HepG2 (cell line): ENCODE data around the gene CAPN12. TPM values are rescaled to one million over a fixed set of nuclear protein-coding genes. Genes with fewer than 3 reads are reported as not detected.

Experiments
- CBX1 ChIP-seq: IDR thresholded peaks from one replicate; pipeline ENCODE4 v1.6.1; 2016; ENCODE audit warnings: antibody characterized with exemption, low read depth
- CBX2 ChIP-seq, 2 experiments: fragments of 200-600 bp in 1 of 2; sonication (generic); formaldehyde crosslinking in 1 of 2; IDR thresholded peaks; 2 replicates each; pipeline versions ENCODE4 v1.7.0 to v1.8.1; 2018 to 2022; ENCODE audit warnings: low read depth in 2 of 2, low read length in 1 of 2, mild to moderate bottlenecking in 1 of 2, missing genetic modification reagents in 1 of 2
- CEBPZ ChIP-seq: IDR thresholded peaks from 2 replicates; pipeline ENCODE4 v1.6.1; 2012; ENCODE audit warnings: low read length, improper control_type of control experiment
- CREB1 ChIP-seq, 2 experiments: fragments of 450-650 bp in 1 of 2; IDR thresholded peaks; 2 replicates each; pipeline ENCODE4 v1.6.1; 2016 to 2017; ENCODE audit warnings: control low read depth in 1 of 2, mild to moderate bottlenecking in 1 of 2, missing compliant biosample characterization in 1 of 2, missing genetic modification characterization in 1 of 2
- DDIT3 ChIP-seq: sonication (generic); formaldehyde crosslinking; IDR thresholded peaks from 2 replicates; pipeline ENCODE4 v1.4.0; 2020; ENCODE audit warnings: mild to moderate bottlenecking, missing genetic modification reagents
- ELF1 ChIP-seq: sonication (generic); formaldehyde crosslinking; IDR thresholded peaks from 2 replicates; pipeline ENCODE4 v1.4.0; 2020; ENCODE audit warnings: missing genetic modification reagents
- FOXP1 ChIP-seq, 2 experiments: fragments of 450-650 bp in 1 of 2; IDR thresholded peaks; 2 replicates each; pipeline ENCODE4 v1.6.1; 2017 to 2018; ENCODE audit warnings: antibody characterized with exemption in 1 of 2
- MTA1 ChIP-seq: sonication (generic); formaldehyde crosslinking; IDR thresholded peaks from 2 replicates; pipeline ENCODE4 v1.4.0; 2020; ENCODE audit warnings: missing genetic modification reagents, mild to moderate bottlenecking, borderline replicate concordance
- MTA3 ChIP-seq: sonication (generic); formaldehyde crosslinking; IDR thresholded peaks from 2 replicates; pipeline ENCODE4 v1.4.0; 2020; ENCODE audit warnings: missing genetic modification reagents
- NR3C1 ChIP-seq: sonication (generic); formaldehyde crosslinking; IDR thresholded peaks from 2 replicates; pipeline ENCODE4 v1.4.0; 2020; ENCODE audit warnings: missing genetic modification reagents
- SATB2 ChIP-seq: sonication (generic); formaldehyde crosslinking; IDR thresholded peaks from 2 replicates; pipeline ENCODE4 v1.5.0; 2020; ENCODE audit warnings: missing genetic modification reagents
- THYN1 ChIP-seq: sonication (generic); formaldehyde crosslinking; IDR thresholded peaks from 2 replicates; pipeline ENCODE4 v1.8.1; 2023; ENCODE audit warnings: low read depth, mild to moderate bottlenecking, moderate library complexity, missing genetic modification reagents, borderline replicate concordance
- YY1 ChIP-seq: IDR thresholded peaks from 2 replicates; pipeline ENCODE4 v1.6.1; 2011; ENCODE audit warnings: low read length, low read depth, moderate library complexity, mild to moderate bottlenecking; ENCODE audit not compliant: insufficient read depth, insufficient replicate concordance
- ZNF24 ChIP-seq: fragments of 450-650 bp; IDR thresholded peaks from 2 replicates; pipeline ENCODE4 v1.6.1; 2017; ENCODE audit warnings: antibody characterized with exemption, mild to moderate bottlenecking
- ZNF496 ChIP-seq: sonication (generic); formaldehyde crosslinking; IDR thresholded peaks from 2 replicates; pipeline ENCODE4 v1.8.1; 2023; ENCODE audit warnings: mild to moderate bottlenecking, moderate library complexity, missing genetic modification reagents; ENCODE audit not compliant: insufficient replicate concordance
- ZNF501 ChIP-seq: sonication (generic); formaldehyde crosslinking; IDR thresholded peaks from 2 replicates; pipeline ENCODE4 v1.5.1; 2020; ENCODE audit warnings: mild to moderate bottlenecking, moderate library complexity, missing genetic modification reagents
- ZNF577 ChIP-seq: sonication (generic); formaldehyde crosslinking; IDR thresholded peaks from 2 replicates; pipeline ENCODE4 v1.4.0; 2020; ENCODE audit warnings: mild to moderate bottlenecking, low read depth, missing genetic modification reagents, borderline replicate concordance
- ZNF703 ChIP-seq: sonication (generic); formaldehyde crosslinking; IDR thresholded peaks from 2 replicates; pipeline ENCODE4 v1.5.1; 2020; ENCODE audit warnings: missing genetic modification reagents, mild to moderate bottlenecking, moderate library complexity, borderline replicate concordance
- ZNF841 ChIP-seq: sonication (generic); formaldehyde crosslinking; IDR thresholded peaks from 2 replicates; pipeline ENCODE4 v1.8.1; 2023; ENCODE audit warnings: missing genetic modification reagents, borderline replicate concordance
- polyA plus RNA-seq, 8 experiments: library from polyadenylated mRNA; depleted of rRNA in 3 of 8; stranded (reverse) in 7 of 8; unstranded in 1 of 8; fragments of >200 nt; fragmentation: Illumina TruSeq in 4 of 8; extraction: Trizol in 4 of 8; gene quantifications; 2 replicates each; pipeline versions ENCODE4 v1.2.1 to v1.2.3, GENCODE V29; 2011 to 2016; ENCODE audit warnings: low read depth in 4 of 8, missing spikeins in 1 of 8, mixed read lengths in 1 of 8; ENCODE audit not compliant: insufficient read depth in 1 of 8
- total RNA-seq, 5 experiments: library from RNA; depleted of rRNA; stranded (reverse); fragments of >200 nt; fragmentation: Illumina TruSeq; extraction: Trizol; gene quantifications; 2 replicates each; pipeline ENCODE4 v1.2.3, GENCODE V29; 2016; ENCODE audit warnings: low read depth in 1 of 5
- TF ChIP-seq, protein P1 (sequence below): sonication (generic); formaldehyde crosslinking; IDR thresholded peaks from 2 replicates; pipeline ENCODE4 v1.4.0; 2020; ENCODE audit warnings: missing genetic modification reagents
- TF ChIP-seq, protein P2 (sequence below): sonication (generic); formaldehyde crosslinking; IDR thresholded peaks from 2 replicates; pipeline ENCODE4 v1.5.0; 2020; ENCODE audit warnings: missing genetic modification reagents

The CAPN12 gene
- total and polyA plus RNA-seq, 2 of the 13 experiments (the other 11 are each of a cell fraction or from before 2014, with no cell fraction given) = 1.6 to 13.6 TPM

GRCh38 chr19:38701455-38702063, 42.7 kb downstream of the CAPN12 start (continued):
- TF ChIP-seq, protein P1, sequence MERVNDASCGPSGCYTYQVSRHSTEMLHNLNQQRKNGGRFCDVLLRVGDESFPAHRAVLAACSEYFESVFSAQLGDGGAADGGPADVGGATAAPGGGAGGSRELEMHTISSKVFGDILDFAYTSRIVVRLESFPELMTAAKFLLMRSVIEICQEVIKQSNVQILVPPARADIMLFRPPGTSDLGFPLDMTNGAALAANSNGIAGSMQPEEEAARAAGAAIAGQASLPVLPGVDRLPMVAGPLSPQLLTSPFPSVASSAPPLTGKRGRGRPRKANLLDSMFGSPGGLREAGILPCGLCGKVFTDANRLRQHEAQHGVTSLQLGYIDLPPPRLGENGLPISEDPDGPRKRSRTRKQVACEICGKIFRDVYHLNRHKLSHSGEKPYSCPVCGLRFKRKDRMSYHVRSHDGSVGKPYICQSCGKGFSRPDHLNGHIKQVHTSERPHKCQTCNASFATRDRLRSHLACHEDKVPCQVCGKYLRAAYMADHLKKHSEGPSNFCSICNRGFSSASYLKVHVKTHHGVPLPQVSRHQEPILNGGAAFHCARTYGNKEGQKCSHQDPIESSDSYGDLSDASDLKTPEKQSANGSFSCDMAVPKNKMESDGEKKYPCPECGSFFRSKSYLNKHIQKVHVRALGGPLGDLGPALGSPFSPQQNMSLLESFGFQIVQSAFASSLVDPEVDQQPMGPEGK = peak; percentile 89
- TF ChIP-seq CREB1 (IDR thresholded peaks at IDR 0.05) (no peak), CREB1 (CRISPR knock-in tag; IDR thresholded peaks at IDR 0.05) (no peak), MTA3 (no peak), ZNF577 (CRISPR knock-in tag) (no peak), NR3C1 (no peak), DDIT3 (CRISPR knock-in tag) (no peak), CEBPZ (no peak), ELF1 (CRISPR knock-in tag) (peak; percentile 45; the same call in 1 of the 2 replicates), ZNF501 (CRISPR knock-in tag) (peak; percentile 35; the same call in 1 of the 2 replicates), ZNF703 (CRISPR knock-in tag) (0 out of 2 replicates have a peak, but pooled peaks have one; percentile 4), FOXP1 (IDR thresholded peaks at IDR 0.05) (no peak), FOXP1 (CRISPR knock-in tag; IDR thresholded peaks at IDR 0.05) (peak; percentile 33), MTA1 (CRISPR knock-in tag) (peak; percentile 98; the same call in 1 of the 2 replicates), CBX1 (no peak), YY1 (no peak), CBX2 (IDR thresholded peaks at IDR 0.05; ENCODE audit: low read depth, low read length) (no peak), CBX2 (CRISPR knock-in tag; IDR thresholded peaks at IDR 0.05; ENCODE audit: low read depth) (no peak), SATB2 (CRISPR knock-in tag) (no peak; the same call in 1 of the 2 replicates), ZNF24 (no peak), THYN1 (CRISPR knock-in tag) (no peak), ZNF841 (CRISPR knock-in tag) (no peak), ZNF496 (CRISPR knock-in tag) (no peak)
- TF ChIP-seq, protein P2, sequence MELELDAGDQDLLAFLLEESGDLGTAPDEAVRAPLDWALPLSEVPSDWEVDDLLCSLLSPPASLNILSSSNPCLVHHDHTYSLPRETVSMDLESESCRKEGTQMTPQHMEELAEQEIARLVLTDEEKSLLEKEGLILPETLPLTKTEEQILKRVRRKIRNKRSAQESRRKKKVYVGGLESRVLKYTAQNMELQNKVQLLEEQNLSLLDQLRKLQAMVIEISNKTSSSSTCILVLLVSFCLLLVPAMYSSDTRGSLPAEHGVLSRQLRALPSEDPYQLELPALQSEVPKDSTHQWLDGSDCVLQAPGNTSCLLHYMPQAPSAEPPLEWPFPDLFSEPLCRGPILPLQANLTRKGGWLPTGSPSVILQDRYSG = no peak
